Astrocyte (in vitro differentiated cells and primary cell): ENCODE measurements around the gene FHAD1. TPM values are rescaled to one million over a fixed set of nuclear protein-coding genes. Genes with fewer than 3 reads are reported as not detected.

ENCODE experiments used
- DNase-seq: peaks from one replicate; pipeline ENCODE4 v3.0.0-alpha.2; 2010; ENCODE audit warnings: low read depth
- FAIRE-seq: peaks from 2 replicates; lab custom pipeline; 2011; peaks lifted over from hg19 to GRCh38; lab: Jason Lieb, UNC
- H2AFZ ChIP-seq: 2 replicates; pipeline ENCODE4 v1.6.0; 2012; ENCODE audit warnings: low read depth, low read length, inconsistent platforms
- H3K27ac ChIP-seq: 2 replicates; pipeline ENCODE4 v1.5.1; 2011; ENCODE audit warnings: low read depth, low read length, inconsistent platforms
- H3K27me3 ChIP-seq: 2 replicates; pipeline ENCODE4 v1.6.0; 2011; ENCODE audit warnings: low read length, inconsistent platforms; ENCODE audit not compliant: insufficient read depth
- H3K36me3 ChIP-seq: 2 replicates; pipeline ENCODE4 v1.5.1; 2011; ENCODE audit warnings: low read length, inconsistent platforms; ENCODE audit not compliant: insufficient read depth
- H3K4me1 ChIP-seq: 2 replicates; pipeline ENCODE4 v1.5.1; 2011; ENCODE audit warnings: low read length, inconsistent platforms; ENCODE audit not compliant: insufficient read depth
- H3K4me2 ChIP-seq: 2 replicates; pipeline ENCODE4 v1.6.0; 2012; ENCODE audit warnings: low read length, inconsistent platforms
- H3K4me3 ChIP-seq: 2 replicates; pipeline ENCODE4 v1.5.1; 2011; ENCODE audit warnings: low read depth, mild to moderate bottlenecking, low read length, inconsistent platforms; ENCODE audit not compliant: insufficient read depth
- H3K79me2 ChIP-seq: 2 replicates; pipeline ENCODE4 v1.6.0; 2012; ENCODE audit warnings: mild to moderate bottlenecking, low read length, inconsistent platforms; ENCODE audit not compliant: insufficient read depth
- H3K9ac ChIP-seq: 2 replicates; pipeline ENCODE4 v1.6.0; 2012; ENCODE audit warnings: mild to moderate bottlenecking, low read length, inconsistent platforms
- H3K9me3 ChIP-seq: 2 replicates; pipeline ENCODE4 v1.5.1; 2012; ENCODE audit warnings: low read depth, mild to moderate bottlenecking, low read length, inconsistent platforms; ENCODE audit not compliant: insufficient read depth
- H4K20me1 ChIP-seq: 2 replicates; pipeline ENCODE4 v1.6.0; 2012; ENCODE audit warnings: low read length, inconsistent platforms; ENCODE audit not compliant: insufficient read depth
- H3K27ac Mint-ChIP-seq: one replicate; pipeline ENCODE4 v1.8.0; 2021; ENCODE audit warnings: mild to moderate bottlenecking, mixed read lengths; ENCODE audit not compliant: unreplicated experiment
- H3K27me3 Mint-ChIP-seq: one replicate; pipeline ENCODE4 v1.8.0; 2021; ENCODE audit warnings: low read depth, mixed read lengths; ENCODE audit not compliant: unreplicated experiment
- H3K36me3 Mint-ChIP-seq: one replicate; pipeline ENCODE4 v1.8.0; 2021; ENCODE audit warnings: low read depth, mixed read lengths; ENCODE audit not compliant: unreplicated experiment
- H3K4me1 Mint-ChIP-seq: one replicate; pipeline ENCODE4 v1.8.0; 2021; ENCODE audit warnings: low read depth, mixed read lengths; ENCODE audit not compliant: unreplicated experiment
- H3K4me3 Mint-ChIP-seq: one replicate; pipeline ENCODE4 v1.8.0; 2021; ENCODE audit warnings: mild to moderate bottlenecking, moderate library complexity, mixed read lengths; ENCODE audit not compliant: unreplicated experiment
- H3K9me3 Mint-ChIP-seq: one replicate; pipeline ENCODE4 v1.8.0; 2021; ENCODE audit warnings: mild to moderate bottlenecking, mixed read lengths; ENCODE audit not compliant: unreplicated experiment
- CTCF ChIP-seq: IDR thresholded peaks from 2 replicates; pipeline ENCODE4 v1.5.1; 2011; ENCODE audit warnings: low read depth, mild to moderate bottlenecking, inconsistent platforms, low read length, moderate library complexity; ENCODE audit not compliant: insufficient read depth
- EZH2 ChIP-seq: IDR thresholded peaks from 2 replicates; pipeline ENCODE4 v1.6.1; 2012; ENCODE audit warnings: mild to moderate bottlenecking, low read length, inconsistent platforms; ENCODE audit not compliant: insufficient read depth
- total RNA-seq: library from RNA; stranded (reverse); gene quantifications from 2 replicates; pipeline ENCODE4 v1.2.1, GENCODE V29; 2021

FHAD1 gene
- total RNA-seq, 1 donor from 2014 or later: 0.25 TPM

- Histone ChIP-seq H3K9ac (no peak overlapping the region), H3K9me3 (no peaks in the 10 kb centered on the region), H3K27me3 (peaks cover 17% of the 10 kb centered on the region), H2AFZ (no peak overlapping the region), H3K4me2 (no peak overlapping the region), H3K36me3 (no peaks in the 10 kb centered on the region), H3K79me2 (no peaks in the 10 kb centered on the region), H3K4me1 (peaks cover 14% of the 10 kb centered on the region), H3K27ac (no peak overlapping the region), H3K4me3 (no peak overlapping the region), H4K20me1 (no peaks in the 10 kb centered on the region)
- no peak for DNase-seq
- Mint-ChIP-seq H3K9me3 (no peaks in the 10 kb centered on the region), H3K36me3 (no peaks in the 10 kb centered on the region), H3K4me1 (no peaks in the 10 kb centered on the region), H3K4me3 (no peak overlapping the region), H3K27me3 (peaks cover 23% of the 10 kb centered on the region), H3K27ac (no peak overlapping the region)
- no peak for FAIRE-seq
- no peak for TF ChIP-seq EZH2
- no peak for TF ChIP-seq CTCF
These were observed 83.0 kb downstream of the FHAD1 start for GRCh38 chr1:15330028-15330427.

DNA sequence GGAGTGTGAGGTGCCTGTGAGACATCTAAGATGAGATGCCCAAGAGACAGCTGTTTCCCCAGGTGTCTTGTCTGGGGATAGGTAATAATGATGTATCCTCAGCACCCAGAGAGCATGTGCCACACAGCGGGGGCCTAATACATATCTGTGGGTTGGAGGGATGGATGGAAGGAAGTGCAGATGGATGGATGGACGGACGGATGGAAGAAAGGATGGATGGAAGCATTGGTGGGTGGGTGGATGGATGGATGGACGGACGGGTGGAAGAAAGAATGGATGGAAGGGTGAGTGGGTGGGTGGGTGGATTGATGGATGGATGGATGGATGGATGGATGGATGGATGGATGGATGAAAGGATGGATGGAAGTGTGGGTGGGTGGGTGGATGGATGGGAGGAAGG, 84.2 kb downstream of the FHAD1 start:
- Mint-ChIP-seq H3K27ac (no peak overlapping the region), H3K27me3 (peaks cover 25% of the 10 kb centered on the region), H3K4me1 (no peaks in the 10 kb centered on the region), H3K9me3 (no peaks in the 10 kb centered on the region), H3K36me3 (no peaks in the 10 kb centered on the region), H3K4me3 (no peak overlapping the region)
- FAIRE-seq (no peak), DNase-seq (no peak)
- Histone ChIP-seq H3K4me1 (peaks cover 14% of the 10 kb centered on the region), H2AFZ (no peak overlapping the region), H3K9me3 (no peaks in the 10 kb centered on the region), H3K27me3 (peaks cover 14% of the 10 kb centered on the region), H3K9ac (no peak overlapping the region), H3K4me2 (no peak overlapping the region), H3K79me2 (no peaks in the 10 kb centered on the region), H3K27ac (no peak overlapping the region), H4K20me1 (no peaks in the 10 kb centered on the region), H3K36me3 (no peaks in the 10 kb centered on the region), H3K4me3 (no peak overlapping the region)
- TF ChIP-seq EZH2 (no peak), CTCF (no peak)

GRCh38 chr1:15331734-15332133, 84.7 kb downstream of the FHAD1 start:
- Histone ChIP-seq H3K79me2 (no peaks in the 10 kb centered on the region), H3K36me3 (no peaks in the 10 kb centered on the region), H3K9ac (no peak overlapping the region), H3K4me3 (no peak overlapping the region), H2AFZ (no peak overlapping the region), H3K27me3 (peaks cover 12% of the 10 kb centered on the region), H4K20me1 (no peaks in the 10 kb centered on the region), H3K27ac (no peak overlapping the region), H3K4me1 (peaks cover 17% of the 10 kb centered on the region), H3K4me2 (no peak overlapping the region), H3K9me3 (no peaks in the 10 kb centered on the region)
- Mint-ChIP-seq H3K27me3 (peaks cover 21% of the 10 kb centered on the region), H3K27ac (no peak overlapping the region), H3K36me3 (no peaks in the 10 kb centered on the region), H3K4me1 (no peaks in the 10 kb centered on the region), H3K9me3 (no peaks in the 10 kb centered on the region), H3K4me3 (no peak overlapping the region)
- no peak for DNase-seq
- TF ChIP-seq EZH2 (no peak), CTCF (no peak)
- no peak for FAIRE-seq
